ENCODE results near the gene NCOA3.

DNA sequence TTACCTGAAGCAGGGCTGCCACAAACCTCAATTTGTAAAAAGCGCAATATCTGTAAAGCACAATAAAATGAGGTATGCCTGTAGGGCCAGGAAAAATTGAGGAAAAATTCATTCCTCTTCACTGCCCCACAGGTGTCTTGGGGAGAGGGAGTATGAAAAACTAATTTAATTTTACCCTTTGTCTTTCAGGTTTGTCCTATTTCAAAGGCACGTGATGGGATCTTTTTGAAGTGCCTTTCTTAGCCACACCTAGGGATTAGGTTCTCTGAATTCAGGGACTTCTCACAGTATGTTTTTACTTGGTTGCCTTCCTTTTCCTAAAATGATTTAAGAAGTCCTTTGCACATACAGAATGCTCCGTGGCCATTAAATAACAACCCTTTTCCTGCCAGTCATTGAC, 71.9 kb downstream of the NCOA3 start:
- TF ChIP-seq, protein P1, sequence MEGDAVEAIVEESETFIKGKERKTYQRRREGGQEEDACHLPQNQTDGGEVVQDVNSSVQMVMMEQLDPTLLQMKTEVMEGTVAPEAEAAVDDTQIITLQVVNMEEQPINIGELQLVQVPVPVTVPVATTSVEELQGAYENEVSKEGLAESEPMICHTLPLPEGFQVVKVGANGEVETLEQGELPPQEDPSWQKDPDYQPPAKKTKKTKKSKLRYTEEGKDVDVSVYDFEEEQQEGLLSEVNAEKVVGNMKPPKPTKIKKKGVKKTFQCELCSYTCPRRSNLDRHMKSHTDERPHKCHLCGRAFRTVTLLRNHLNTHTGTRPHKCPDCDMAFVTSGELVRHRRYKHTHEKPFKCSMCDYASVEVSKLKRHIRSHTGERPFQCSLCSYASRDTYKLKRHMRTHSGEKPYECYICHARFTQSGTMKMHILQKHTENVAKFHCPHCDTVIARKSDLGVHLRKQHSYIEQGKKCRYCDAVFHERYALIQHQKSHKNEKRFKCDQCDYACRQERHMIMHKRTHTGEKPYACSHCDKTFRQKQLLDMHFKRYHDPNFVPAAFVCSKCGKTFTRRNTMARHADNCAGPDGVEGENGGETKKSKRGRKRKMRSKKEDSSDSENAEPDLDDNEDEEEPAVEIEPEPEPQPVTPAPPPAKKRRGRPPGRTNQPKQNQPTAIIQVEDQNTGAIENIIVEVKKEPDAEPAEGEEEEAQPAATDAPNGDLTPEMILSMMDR (IDR thresholded peaks at IDR 0.05; ENCODE audit: low read depth, low read length, poor library complexity, severe bottlenecking) = no peak
- TF ChIP-seq EZH2phosphoT487 (IDR thresholded peaks at IDR 0.05; ENCODE audit: borderline replicate concordance, low read length) = no peak
